ENCODE data around the gene BABAM2.

The BABAM2 gene

DNA sequence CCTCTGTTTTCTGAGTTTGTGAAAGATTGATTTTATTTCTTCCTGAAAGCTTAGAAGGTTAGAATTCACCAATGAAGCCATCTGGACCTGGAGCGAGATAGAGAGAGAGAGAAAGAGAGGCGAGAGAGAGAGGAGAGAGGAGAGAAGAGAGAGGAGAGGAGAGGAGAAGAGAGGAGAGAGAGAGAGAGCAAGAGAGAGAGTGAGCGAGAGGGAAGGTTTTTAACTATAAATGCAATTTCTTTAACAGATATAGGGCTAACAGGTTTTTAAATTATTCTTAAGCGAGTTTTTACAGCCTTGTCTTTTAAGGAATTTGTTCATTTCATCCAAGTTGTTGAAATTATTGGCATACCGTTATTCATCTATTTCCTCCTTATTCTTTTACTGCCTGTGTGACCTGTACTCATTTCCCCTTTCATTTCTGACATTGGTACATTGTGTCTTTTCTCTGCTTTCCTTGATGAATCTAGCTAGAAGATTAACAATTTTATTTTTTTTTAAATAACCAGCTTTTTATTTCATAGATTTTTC lies 56.1 kb downstream of the BABAM2 start:
- Histone ChIP-seq H3K36me3 (ENCODE audit: control insufficient read depth in 2 of 2, insufficient read depth in 1 of 2, low read length in 2 of 2) (peaks cover 0 to 7% of the 10 kb centered on the region in 2 experiments; a peak in 1 of 3 replicates), H3K9me3 (ENCODE audit: control insufficient read depth, insufficient read depth, low read depth, low read length) (no peaks in the 10 kb centered on the region), H3K4me3 (ENCODE audit: low read depth, low read length) (no peak overlapping the region), H3K4me1 (ENCODE audit: control insufficient read depth, insufficient read depth, low read length) (no peaks in the 10 kb centered on the region), H3K27ac (ENCODE audit: extremely low read depth, low read depth, low read length) (no peak overlapping the region)
- POLR2A ChIA-PET = no interaction called here
- CTCF ChIA-PET = interaction anchor here (0.6 to 1.0 kb wide), 2 partner anchors 14 to 85 kb away, joined by 3 to 4 read pairs; no protein-coding TSS in a partner anchor
- TF ChIP-seq ZNF529 (tag by site-specific recombination; IDR thresholded peaks at IDR 0.05; ENCODE audit: insufficient replicate concordance) (no peak), ZNF48 (tag by site-specific recombination; IDR thresholded peaks at IDR 0.05) (no peak), ZNF596 (tag by site-specific recombination; IDR thresholded peaks at IDR 0.05) (peak; percentile 82; the same call in 1 of the 2 replicates), PRDM1 (tag by site-specific recombination; IDR thresholded peaks at IDR 0.05) (peak; percentile 75), ZNF302 (tag by site-specific recombination; IDR thresholded peaks at IDR 0.05; ENCODE audit: low read depth) (no peak), ZNF138 (tag by site-specific recombination; IDR thresholded peaks at IDR 0.05; ENCODE audit: borderline replicate concordance) (no peak)

DNA sequence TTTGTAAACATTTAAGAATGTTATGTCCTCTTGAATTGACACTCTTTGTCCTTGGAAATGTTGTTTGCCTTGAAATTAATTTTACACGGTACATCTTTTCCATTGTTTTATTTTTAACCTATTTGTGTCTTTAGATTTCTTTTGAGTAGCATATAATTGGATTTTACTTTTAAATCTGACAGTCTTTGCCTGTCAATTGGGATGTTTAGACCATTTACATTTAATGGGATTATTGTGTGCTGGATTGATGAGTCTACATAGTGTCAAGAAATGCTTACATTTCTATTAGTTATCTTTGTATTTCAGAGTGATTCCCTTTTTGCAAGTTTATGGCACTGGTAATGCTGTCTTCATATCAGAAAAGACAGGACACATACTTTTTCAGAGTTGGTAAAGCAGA lies 61.5 kb downstream of the BABAM2 start:
- ChIA-PET POLR2A (no interaction called here), CTCF (interaction anchor here (0.8 to 1.1 kb wide), 2 partner anchors 8 to 439 kb away, joined by 3 to 5 read pairs; no protein-coding TSS in a partner anchor)
- Histone ChIP-seq H3K27ac (ENCODE audit: extremely low read depth, low read depth, low read length) (no peak overlapping the region), H3K4me1 (ENCODE audit: control insufficient read depth, insufficient read depth, low read length) (no peaks in the 10 kb centered on the region; the same call in 1 of the 2 replicates), H3K9me3 (ENCODE audit: control insufficient read depth, insufficient read depth, low read depth, low read length) (no peaks in the 10 kb centered on the region), H3K4me3 (ENCODE audit: low read depth, low read length) (no peak overlapping the region), H3K36me3 (ENCODE audit: control insufficient read depth in 2 of 2, insufficient read depth in 1 of 2, low read length in 2 of 2) (no peaks in the 10 kb centered on the region)
- TF ChIP-seq SETDB1 (IDR thresholded peaks at IDR 0.05; ENCODE audit: insufficient read length, low read length) = peak; percentile 44
- no peak for TF ChIP-seq ZNF670 (tag by site-specific recombination; IDR thresholded peaks at IDR 0.05; ENCODE audit: low read depth)

DNA sequence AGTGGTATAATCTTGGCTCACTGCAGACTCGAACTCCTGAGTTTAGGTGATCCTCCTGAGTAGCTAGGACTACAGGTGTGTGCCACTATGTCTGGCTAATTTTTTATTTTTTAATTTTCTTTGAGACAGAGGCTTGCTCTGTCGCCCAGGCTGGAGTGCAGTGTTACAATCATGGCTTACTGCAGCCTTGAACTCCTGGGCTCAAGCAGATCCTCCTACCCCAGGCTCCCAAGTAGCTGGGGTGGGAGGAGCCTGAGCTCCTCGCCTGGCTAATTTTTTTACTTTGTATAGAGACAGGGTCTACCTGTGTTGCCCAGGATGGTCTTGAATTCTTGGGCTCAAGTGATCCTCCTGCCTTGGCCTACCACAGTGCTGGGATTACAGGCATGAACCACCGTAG lies 62.5 kb downstream of the BABAM2 start:
- no peak overlapping the region for H3K4me3 ChIP-seq (ENCODE audit: low read depth, low read length)
- no peak overlapping the region for H3K27ac ChIP-seq (ENCODE audit: extremely low read depth, low read depth, low read length)
- ChIA-PET CTCF (interaction anchor here (0.7 kb wide), 1 partner anchor 460 kb away, joined by 4 read pairs; no protein-coding TSS in a partner anchor), POLR2A (no interaction called here)
- TF ChIP-seq ZNF391 (tag by site-specific recombination; IDR thresholded peaks at IDR 0.05; ENCODE audit: borderline replicate concordance, low read depth) (no peak), ZNF292 (tag by site-specific recombination; IDR thresholded peaks at IDR 0.05; ENCODE audit: borderline replicate concordance, low read depth) (no peak), ZNF169 (tag by site-specific recombination; IDR thresholded peaks at IDR 0.05) (no peak), ZNF416 (tag by site-specific recombination; IDR thresholded peaks at IDR 0.05) (no peak), ZBTB8A (tag by site-specific recombination; IDR thresholded peaks at IDR 0.05) (no peak), ZNF571 (tag by site-specific recombination; IDR thresholded peaks at IDR 0.05) (no peak), GLI2 (tag by site-specific recombination; IDR thresholded peaks at IDR 0.05; ENCODE audit: borderline replicate concordance, low read depth) (no peak), ZNF561 (tag by site-specific recombination; IDR thresholded peaks at IDR 0.05; ENCODE audit: borderline replicate concordance) (no peak), ZIC2 (tag by site-specific recombination; IDR thresholded peaks at IDR 0.05) (no peak), ZNF155 (tag by site-specific recombination; IDR thresholded peaks at IDR 0.05) (no peak), ZNF777 (tag by site-specific recombination; IDR thresholded peaks at IDR 0.05; ENCODE audit: borderline replicate concordance) (no peak), ZNF202 (tag by site-specific recombination; IDR thresholded peaks at IDR 0.05; ENCODE audit: borderline replicate concordance) (no peak), ZNF248 (tag by site-specific recombination; IDR thresholded peaks at IDR 0.05) (no peak), ZNF544 (tag by site-specific recombination; IDR thresholded peaks at IDR 0.05) (no peak)
- TF ChIP-seq, protein P1, sequence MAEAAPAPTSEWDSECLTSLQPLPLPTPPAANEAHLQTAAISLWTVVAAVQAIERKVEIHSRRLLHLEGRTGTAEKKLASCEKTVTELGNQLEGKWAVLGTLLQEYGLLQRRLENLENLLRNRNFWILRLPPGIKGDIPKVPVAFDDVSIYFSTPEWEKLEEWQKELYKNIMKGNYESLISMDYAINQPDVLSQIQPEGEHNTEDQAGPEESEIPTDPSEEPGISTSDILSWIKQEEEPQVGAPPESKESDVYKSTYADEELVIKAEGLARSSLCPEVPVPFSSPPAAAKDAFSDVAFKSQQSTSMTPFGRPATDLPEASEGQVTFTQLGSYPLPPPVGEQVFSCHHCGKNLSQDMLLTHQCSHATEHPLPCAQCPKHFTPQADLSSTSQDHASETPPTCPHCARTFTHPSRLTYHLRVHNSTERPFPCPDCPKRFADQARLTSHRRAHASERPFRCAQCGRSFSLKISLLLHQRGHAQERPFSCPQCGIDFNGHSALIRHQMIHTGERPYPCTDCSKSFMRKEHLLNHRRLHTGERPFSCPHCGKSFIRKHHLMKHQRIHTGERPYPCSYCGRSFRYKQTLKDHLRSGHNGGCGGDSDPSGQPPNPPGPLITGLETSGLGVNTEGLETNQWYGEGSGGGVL (tag by site-specific recombination; IDR thresholded peaks at IDR 0.05) = no peak
- TF ChIP-seq, protein P2, sequence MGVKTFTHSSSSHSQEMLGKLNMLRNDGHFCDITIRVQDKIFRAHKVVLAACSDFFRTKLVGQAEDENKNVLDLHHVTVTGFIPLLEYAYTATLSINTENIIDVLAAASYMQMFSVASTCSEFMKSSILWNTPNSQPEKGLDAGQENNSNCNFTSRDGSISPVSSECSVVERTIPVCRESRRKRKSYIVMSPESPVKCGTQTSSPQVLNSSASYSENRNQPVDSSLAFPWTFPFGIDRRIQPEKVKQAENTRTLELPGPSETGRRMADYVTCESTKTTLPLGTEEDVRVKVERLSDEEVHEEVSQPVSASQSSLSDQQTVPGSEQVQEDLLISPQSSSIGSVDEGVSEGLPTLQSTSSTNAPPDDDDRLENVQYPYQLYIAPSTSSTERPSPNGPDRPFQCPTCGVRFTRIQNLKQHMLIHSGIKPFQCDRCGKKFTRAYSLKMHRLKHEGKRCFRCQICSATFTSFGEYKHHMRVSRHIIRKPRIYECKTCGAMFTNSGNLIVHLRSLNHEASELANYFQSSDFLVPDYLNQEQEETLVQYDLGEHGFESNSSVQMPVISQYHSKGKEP (tag by site-specific recombination; IDR thresholded peaks at IDR 0.05) = no peak
- TF ChIP-seq, protein P3, sequence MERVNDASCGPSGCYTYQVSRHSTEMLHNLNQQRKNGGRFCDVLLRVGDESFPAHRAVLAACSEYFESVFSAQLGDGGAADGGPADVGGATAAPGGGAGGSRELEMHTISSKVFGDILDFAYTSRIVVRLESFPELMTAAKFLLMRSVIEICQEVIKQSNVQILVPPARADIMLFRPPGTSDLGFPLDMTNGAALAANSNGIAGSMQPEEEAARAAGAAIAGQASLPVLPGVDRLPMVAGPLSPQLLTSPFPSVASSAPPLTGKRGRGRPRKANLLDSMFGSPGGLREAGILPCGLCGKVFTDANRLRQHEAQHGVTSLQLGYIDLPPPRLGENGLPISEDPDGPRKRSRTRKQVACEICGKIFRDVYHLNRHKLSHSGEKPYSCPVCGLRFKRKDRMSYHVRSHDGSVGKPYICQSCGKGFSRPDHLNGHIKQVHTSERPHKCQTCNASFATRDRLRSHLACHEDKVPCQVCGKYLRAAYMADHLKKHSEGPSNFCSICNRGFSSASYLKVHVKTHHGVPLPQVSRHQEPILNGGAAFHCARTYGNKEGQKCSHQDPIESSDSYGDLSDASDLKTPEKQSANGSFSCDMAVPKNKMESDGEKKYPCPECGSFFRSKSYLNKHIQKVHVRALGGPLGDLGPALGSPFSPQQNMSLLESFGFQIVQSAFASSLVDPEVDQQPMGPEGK (tag by site-specific recombination; IDR thresholded peaks at IDR 0.05) = no peak
- no peaks in the 10 kb centered on the region for H3K36me3 ChIP-seq (ENCODE audit: control insufficient read depth in 2 of 2, insufficient read depth in 1 of 2, low read length in 2 of 2)
- no peaks in the 10 kb centered on the region; the same call in 1 of the 2 replicates for H3K4me1 ChIP-seq (ENCODE audit: control insufficient read depth, insufficient read depth, low read length)
- no peaks in the 10 kb centered on the region for H3K9me3 ChIP-seq (ENCODE audit: control insufficient read depth, insufficient read depth, low read depth, low read length)
